LNCaP clone FGC (cell line): ENCODE measurements around the gene USP15.

Experiments
- DNase-seq: peaks from one replicate; pipeline ENCODE4 v3.0.0-alpha.2; 2011; ENCODE audit warnings: low read depth
- H3K4me3 ChIP-seq: 2 replicates; pipeline ENCODE4 v1.5.1; 2011; ENCODE audit warnings: mild to moderate bottlenecking, low read depth, low read length, control low read depth
- CTCF ChIP-seq: IDR thresholded peaks from 2 replicates; pipeline ENCODE4 v1.5.1; 2012; ENCODE audit warnings: mild to moderate bottlenecking; ENCODE audit not compliant: control insufficient read depth, insufficient read depth; ENCODE audit errors: extremely low read depth

Gene USP15

GRCh38 chr12:62370189-62370588 lies 110.0 kb downstream of the USP15 start:
- no peak for TF ChIP-seq CTCF
- H3K4me3 ChIP-seq = no peak overlapping the region
- no peak for DNase-seq

DNA sequence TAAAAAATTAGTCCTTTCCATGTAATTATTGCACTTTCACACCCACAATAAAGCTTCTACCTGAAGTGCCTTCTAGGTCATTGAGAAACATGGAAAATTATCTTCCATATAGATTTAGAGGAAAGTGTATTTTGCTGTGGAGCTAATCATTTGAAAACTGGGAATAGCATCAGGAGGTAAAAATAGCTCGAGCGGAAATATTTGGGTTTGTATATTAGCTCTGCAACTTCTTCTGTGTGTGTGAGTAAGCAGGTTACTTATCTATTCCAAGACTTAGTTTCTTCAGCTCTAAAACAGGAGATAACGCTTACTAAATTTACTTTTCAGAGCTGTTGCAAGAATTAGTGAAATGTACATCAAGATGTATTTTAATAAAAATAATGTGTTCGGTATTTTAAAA lies 111.5 kb downstream of the USP15 start:
- no peak overlapping the region for H3K4me3 ChIP-seq
- DNase-seq = no peak
- no peak for TF ChIP-seq CTCF

DNA sequence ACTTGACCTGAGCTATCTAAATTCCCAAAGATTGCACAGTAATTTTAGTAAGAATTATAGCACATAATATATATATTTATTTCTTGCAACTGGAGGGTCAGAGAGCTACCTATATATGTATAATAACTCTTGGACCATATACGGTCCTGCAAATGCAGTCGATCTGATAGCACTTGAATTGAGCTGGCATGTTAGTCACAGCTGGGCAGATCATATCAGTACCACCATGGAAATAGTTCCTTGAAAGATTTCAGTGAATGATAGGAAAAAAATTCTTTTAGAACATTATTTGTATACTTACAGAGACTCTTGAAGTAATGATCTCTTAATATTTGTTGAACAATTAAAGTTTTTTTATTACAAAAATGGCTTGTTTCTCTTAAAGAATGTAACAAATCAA lies 111.9 kb downstream of the USP15 start:
- no peak for TF ChIP-seq CTCF
- H3K4me3 ChIP-seq = no peak overlapping the region
- no peak for DNase-seq

DNA sequence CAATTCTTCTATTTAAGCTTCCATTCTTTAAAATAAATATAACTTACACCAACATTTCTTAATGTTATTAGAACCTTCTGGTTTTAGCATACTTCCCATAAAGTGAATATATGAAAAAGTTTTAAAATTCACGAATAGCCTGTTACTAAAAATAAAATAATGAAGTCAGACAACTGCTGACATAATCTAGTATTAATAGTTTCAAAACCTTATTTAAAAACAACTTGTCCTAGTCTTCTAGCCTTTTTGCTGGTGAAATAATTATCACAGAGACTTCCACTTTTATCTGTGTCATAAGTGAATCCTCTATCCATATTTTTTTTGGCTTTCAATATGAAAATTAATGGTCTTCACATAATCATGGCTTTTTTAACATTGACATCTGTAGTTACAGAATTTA lies 112.6 kb downstream of the USP15 start:
- TF ChIP-seq CTCF = no peak
- H3K4me3 ChIP-seq = no peak overlapping the region
- DNase-seq = no peak

- no peak overlapping the region for H3K4me3 ChIP-seq
- DNase-seq = no peak
- TF ChIP-seq CTCF = no peak
These were observed 115.4 kb downstream of the USP15 start for GRCh38 chr12:62375603-62376002.

- no peak for TF ChIP-seq CTCF
- no peak overlapping the region for H3K4me3 ChIP-seq
- DNase-seq = no peak
These were observed 119.0 kb downstream of the USP15 start for GRCh38 chr12:62379026-62379722.

DNA sequence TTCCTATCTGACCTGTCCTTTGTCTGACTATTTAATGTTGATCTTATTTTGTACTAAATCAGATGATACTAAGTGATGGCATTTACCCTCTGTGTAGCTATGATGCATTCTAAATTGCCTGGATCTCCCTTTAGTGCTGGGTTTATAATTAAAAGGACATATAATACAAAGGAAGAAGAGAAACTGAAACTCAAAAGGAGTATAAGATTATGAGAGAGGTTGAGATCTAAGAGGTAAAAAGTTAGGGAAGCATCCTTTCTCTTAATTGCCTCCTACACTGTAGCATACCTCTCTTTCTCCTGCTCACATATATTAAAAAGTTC lies 119.5 kb downstream of the USP15 start:
- H3K4me3 ChIP-seq = no peak overlapping the region
- TF ChIP-seq CTCF = no peak
- DNase-seq = no peak
